K562 (cell line): ENCODE data around the gene TINAG.

Experiments
- CTCF ChIP-seq, 3 experiments: IDR thresholded peaks in 2 of 3; conservative IDR thresholded peaks in 1 of 3; 2 replicates each; pipeline ENCODE4 v1.5.1; 2011 to 2012; ENCODE audit warnings: low read length in 3 of 3, mild to moderate bottlenecking in 3 of 3, control low read depth in 2 of 3, improper control_type of control experiment in 1 of 3, inconsistent platforms in 1 of 3, low read depth in 1 of 3, mixed read lengths in 1 of 3, moderate library complexity in 1 of 3; ENCODE audit not compliant: insufficient read depth in 2 of 3
- DPF2 ChIP-seq: fragments of 450-650 bp; IDR thresholded peaks from 2 replicates; pipeline ENCODE4 v1.6.1; 2016
- FOXA1 ChIP-seq: fragments of 450-650 bp; IDR thresholded peaks from 2 replicates; pipeline ENCODE4 v1.6.1; 2016; ENCODE audit warnings: mild to moderate bottlenecking, borderline replicate concordance
- HDAC2 ChIP-seq: fragments of 450-650 bp; IDR thresholded peaks from 2 replicates; pipeline ENCODE4 v1.6.1; 2016; ENCODE audit warnings: mild to moderate bottlenecking
- PCBP1 ChIP-seq: fragments of 200-400 bp; formaldehyde crosslinking; IDR thresholded peaks from 2 replicates; pipeline ENCODE4 v1.6.1; 2018; ENCODE audit warnings: mild to moderate bottlenecking, low read depth, low read length; ENCODE audit not compliant: poor library complexity, severe bottlenecking
- RAD21 ChIP-seq, 2 experiments: fragments of 250-450 bp in 1 of 2; fragments of 450-650 bp in 1 of 2; sonication (Bioruptor Pico) in 1 of 2; formaldehyde crosslinking in 1 of 2; IDR thresholded peaks in 1 of 2; conservative IDR thresholded peaks in 1 of 2; 2 replicates each; pipeline versions ENCODE4 v1.4.0 to v1.8.0; 2020 to 2022; ENCODE audit warnings: mild to moderate bottlenecking in 2 of 2, moderate library complexity in 1 of 2
- REST ChIP-seq, 2 experiments: fragments of 450-650 bp; formaldehyde crosslinking in 1 of 2; IDR thresholded peaks; 2 replicates each; pipeline versions ENCODE4 v1.4.0 to v1.6.1; 2014 to 2020; ENCODE audit warnings: mild to moderate bottlenecking in 2 of 2, borderline replicate concordance in 1 of 2, low read depth in 1 of 2
- ZBTB43 ChIP-seq: sonication (generic); formaldehyde crosslinking; IDR thresholded peaks from 2 replicates; pipeline ENCODE4 v1.8.0; 2023; ENCODE audit warnings: mild to moderate bottlenecking, missing genetic modification reagents
- ZNF134 ChIP-seq: fragments of 250-450 bp; sonication (Bioruptor Pico); conservative IDR thresholded peaks from 2 replicates; pipeline ENCODE4 v1.4.0; 2020
- ZNF263 ChIP-seq: sonication (generic); formaldehyde crosslinking; IDR thresholded peaks from 2 replicates; pipeline ENCODE4 v1.8.0; 2022; ENCODE audit warnings: mild to moderate bottlenecking, missing genetic modification reagents, borderline replicate concordance
- ZNF639 ChIP-seq, 2 experiments: fragments of 200-800 bp in 1 of 2; sonication (Bioruptor generic) in 1 of 2; sonication (generic) in 1 of 2; formaldehyde crosslinking in 1 of 2; IDR thresholded peaks in 1 of 2; conservative IDR thresholded peaks in 1 of 2; 2 replicates each; pipeline versions ENCODE4 v1.5.0 to v1.6.1; 2016 to 2020; ENCODE audit warnings: missing compliant biosample characterization in 1 of 2, missing genetic modification characterization in 1 of 2, missing genetic modification reagents in 1 of 2
- ZNF785 ChIP-seq: fragments of 250-450 bp; sonication (Bioruptor Pico); IDR thresholded peaks from 2 replicates; pipeline ENCODE4 v1.4.0; 2020; ENCODE audit warnings: mild to moderate bottlenecking

- TF ChIP-seq ZBTB43 (CRISPR knock-in tag) (no peak), CTCF (IDR thresholded peaks at IDR 0.05 in 2 of 3, conservative IDR thresholded peaks at IDR 0.05 in 1 of 3; ENCODE audit: insufficient read depth in 2 of 3, low read depth in 1 of 3, low read length in 3 of 3) (no peak), ZNF263 (CRISPR knock-in tag) (no peak), REST (IDR thresholded peaks at IDR 0.05; ENCODE audit: borderline replicate concordance) (no peak), REST (CRISPR knock-in tag; IDR thresholded peaks at IDR 0.05; ENCODE audit: low read depth) (no peak), ZNF785 (CRISPR knock-in tag) (no peak), DPF2 (no peak), FOXA1 (no peak), RAD21 (CRISPR knock-in tag; conservative IDR thresholded peaks at IDR 0.05 in 1 of 2, IDR thresholded peaks at IDR 0.05 in 1 of 2) (no peak), PCBP1 (no peak), HDAC2 (no peak), ZNF639 (CRISPR knock-in tag; conservative IDR thresholded peaks at IDR 0.05 in 1 of 2, IDR thresholded peaks at IDR 0.05 in 1 of 2) (no peak), ZNF134 (no peak)
Measured at GRCh38 chr6:54308986-54309315, 710 bp downstream of the TINAG start.
